Caco-2 (cell line): Measurements from ENCODE around the gene N4BP2. TPM values are rescaled to one million over a fixed set of nuclear protein-coding genes. Genes with fewer than 3 reads are reported as not detected.

Experiments used
- BruUV-seq: library from RNA; stranded (reverse); fragments of 400-500 nt; replicated peaks from 2 replicates; lab custom pipeline; 2021; lab: Mats Ljungman, UMichigan
- CTCF ChIA-PET: fragments of 300-600 bp; sonication (Branson Sonifier 250); formaldehyde crosslinking; loops from one replicate; lab custom pipeline; 2022; ENCODE audit warnings: antibody characterized with exemption; lab: Charles Lee
- POLR2A ChIA-PET: fragments of 300-600 bp; sonication (Branson Sonifier 250); formaldehyde crosslinking; loops from one replicate; lab custom pipeline; 2022; ENCODE audit warnings: antibody characterized with exemption; lab: Charles Lee
- DNase-seq, 2 experiments: peaks; one replicate each; pipeline versions ENCODE4 v3.0.0 to v3.0.0-alpha.2; 2020 to 2022
- H3K27me3 ChIP-seq: replicated peaks from 2 replicates; pipeline ENCODE4 v1.6.0; 2011; ENCODE audit warnings: low read length; ENCODE audit not compliant: control insufficient read depth, insufficient read depth
- H3K36me3 ChIP-seq: 2 replicates; pipeline ENCODE4 v1.5.1; 2011; ENCODE audit warnings: low read length; ENCODE audit not compliant: control insufficient read depth, insufficient read depth
- H3K4me1 ChIP-seq: fragments of 250-450 bp; sonication (Bioruptor Pico); 2 replicates; pipeline ENCODE4 v1.5.1; 2020; ENCODE audit warnings: mild to moderate bottlenecking
- H3K4me3 ChIP-seq: 2 replicates; pipeline ENCODE4 v1.5.1; 2011; ENCODE audit warnings: low read depth, mild to moderate bottlenecking, control low read depth, low read length
- H3K9me3 ChIP-seq: fragments of 250-450 bp; sonication (Bioruptor Pico); 2 replicates; pipeline ENCODE4 v1.5.1; 2020; ENCODE audit warnings: mild to moderate bottlenecking, moderate library complexity
- H3K27ac Mint-ChIP-seq: one replicate; pipeline ENCODE4 v1.8.0; 2022; ENCODE audit warnings: mixed read lengths; ENCODE audit not compliant: unreplicated experiment
- H3K27me3 Mint-ChIP-seq: one replicate; pipeline ENCODE4 v1.8.0; 2022; ENCODE audit warnings: mixed read lengths; ENCODE audit not compliant: insufficient read depth, unreplicated experiment
- H3K36me3 Mint-ChIP-seq: one replicate; pipeline ENCODE4 v1.8.0; 2022; ENCODE audit warnings: mild to moderate bottlenecking, mixed read lengths; ENCODE audit not compliant: insufficient read depth, unreplicated experiment
- H3K4me1 Mint-ChIP-seq: one replicate; pipeline ENCODE4 v1.8.0; 2022; ENCODE audit warnings: low read depth, mixed read lengths; ENCODE audit not compliant: unreplicated experiment
- H3K4me3 Mint-ChIP-seq: one replicate; pipeline ENCODE4 v1.8.0; 2022; ENCODE audit warnings: mild to moderate bottlenecking, moderate library complexity, mixed read lengths; ENCODE audit not compliant: unreplicated experiment
- H3K9me3 Mint-ChIP-seq: one replicate; pipeline ENCODE4 v1.8.0; 2022; ENCODE audit warnings: mixed read lengths; ENCODE audit not compliant: unreplicated experiment
- intact Hi-C: fragments of 100-400 bp; cut with micrococcal nuclease; formaldehyde crosslinking; loops from one replicate; pipeline ENCODE4 v1.10.0; 2022; ENCODE audit not compliant: unreplicated experiment
- total RNA-seq: library from RNA; stranded (reverse); gene quantifications from 2 replicates; pipeline ENCODE4 v1.2.3, GENCODE V29; 2022
- TF ChIP-seq, protein P1 (sequence below), 2 experiments: fragments of 200-600 bp in 1 of 2; IDR thresholded peaks; 1 replicate in 1 of 2; 2 replicates in 1 of 2; pipeline versions ENCODE4 v1.5.1 to v1.8.0; 2011 to 2022; ENCODE audit warnings: antibody characterized with exemption in 1 of 2, control low read depth in 1 of 2, inconsistent platforms in 1 of 2, low read depth in 1 of 2, low read length in 1 of 2, mild to moderate bottlenecking in 1 of 2, moderate library complexity in 1 of 2; ENCODE audit not compliant: insufficient read depth in 1 of 2, severe bottlenecking in 1 of 2, unreplicated experiment in 1 of 2

Gene N4BP2
- total RNA-seq, 1 experiment from 2014 or later: 28.7 TPM

DNA sequence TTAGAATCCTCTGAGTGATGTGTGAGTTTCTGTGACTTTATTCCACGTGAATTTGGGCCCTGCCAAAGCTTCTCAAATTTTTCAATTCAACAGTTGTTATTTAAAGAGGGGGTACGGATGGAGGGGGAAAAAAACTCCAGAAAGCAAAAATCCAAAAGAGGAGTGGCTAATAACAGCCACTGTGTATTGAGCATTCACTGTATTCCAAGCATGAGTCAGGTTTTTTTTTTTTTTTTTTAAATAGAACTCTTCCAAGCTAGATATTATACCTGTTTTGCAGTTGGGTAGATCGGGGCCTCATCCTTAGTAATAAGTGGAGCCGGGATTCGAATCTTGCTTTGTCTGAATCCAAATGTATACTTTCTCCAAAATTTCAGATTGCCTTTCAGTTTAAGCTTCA lies 133.8 kb downstream of the N4BP2 start:
- no peaks in the 10 kb centered on the region for H3K27me3 Mint-ChIP-seq
- TF ChIP-seq, protein P1, sequence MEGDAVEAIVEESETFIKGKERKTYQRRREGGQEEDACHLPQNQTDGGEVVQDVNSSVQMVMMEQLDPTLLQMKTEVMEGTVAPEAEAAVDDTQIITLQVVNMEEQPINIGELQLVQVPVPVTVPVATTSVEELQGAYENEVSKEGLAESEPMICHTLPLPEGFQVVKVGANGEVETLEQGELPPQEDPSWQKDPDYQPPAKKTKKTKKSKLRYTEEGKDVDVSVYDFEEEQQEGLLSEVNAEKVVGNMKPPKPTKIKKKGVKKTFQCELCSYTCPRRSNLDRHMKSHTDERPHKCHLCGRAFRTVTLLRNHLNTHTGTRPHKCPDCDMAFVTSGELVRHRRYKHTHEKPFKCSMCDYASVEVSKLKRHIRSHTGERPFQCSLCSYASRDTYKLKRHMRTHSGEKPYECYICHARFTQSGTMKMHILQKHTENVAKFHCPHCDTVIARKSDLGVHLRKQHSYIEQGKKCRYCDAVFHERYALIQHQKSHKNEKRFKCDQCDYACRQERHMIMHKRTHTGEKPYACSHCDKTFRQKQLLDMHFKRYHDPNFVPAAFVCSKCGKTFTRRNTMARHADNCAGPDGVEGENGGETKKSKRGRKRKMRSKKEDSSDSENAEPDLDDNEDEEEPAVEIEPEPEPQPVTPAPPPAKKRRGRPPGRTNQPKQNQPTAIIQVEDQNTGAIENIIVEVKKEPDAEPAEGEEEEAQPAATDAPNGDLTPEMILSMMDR (IDR thresholded peaks at IDR 0.05; ENCODE audit: insufficient read depth in 1 of 2, low read depth in 1 of 2, low read length in 1 of 2, severe bottlenecking in 1 of 2, unreplicated experiment in 1 of 2): no peak
- ChIA-PET POLR2A (no interaction called here), CTCF (no interaction called here)
- H3K4me1 Mint-ChIP-seq: peaks cover 16% of the 10 kb centered on the region
- Histone ChIP-seq H3K9me3 (no peaks in the 10 kb centered on the region), H3K36me3 (no peaks in the 10 kb centered on the region), H3K4me1 (peaks cover 19% of the 10 kb centered on the region), H3K27me3 (no peaks in the 10 kb centered on the region), H3K4me3 (no peak overlapping the region)
- H3K9me3 Mint-ChIP-seq: no peaks in the 10 kb centered on the region
- no peak overlapping the region for H3K27ac Mint-ChIP-seq
- no peak overlapping the region for H3K4me3 Mint-ChIP-seq
- no peaks in the 10 kb centered on the region for H3K36me3 Mint-ChIP-seq
- no TSS peak for BruUV-seq
- no peak for DNase-seq
- intact Hi-C loops: loop anchor here (5.0 kb wide), 1 partner anchor 117 kb away; no protein-coding TSS in a partner anchor

- H3K27ac Mint-ChIP-seq: no peak overlapping the region
- no peaks in the 10 kb centered on the region for H3K36me3 ChIP-seq
- intact Hi-C loops: loop anchor here (5.0 kb wide), 1 partner anchor 116 kb away; no protein-coding TSS in a partner anchor
- CTCF ChIA-PET: interaction anchor here (0.8 kb wide), 1 partner anchor 134 kb away, joined by 3 read pairs; no protein-coding TSS in a partner anchor
- H3K4me3 Mint-ChIP-seq: peak overlapping the region; percentile 46
- H3K9me3 ChIP-seq: no peaks in the 10 kb centered on the region
- H3K27me3 ChIP-seq: no peaks in the 10 kb centered on the region
- no peaks in the 10 kb centered on the region for H3K36me3 Mint-ChIP-seq
- H3K9me3 Mint-ChIP-seq: no peaks in the 10 kb centered on the region
- peaks cover 16% of the 10 kb centered on the region for H3K4me1 Mint-ChIP-seq
- H3K4me3 ChIP-seq: no peak overlapping the region
- no TSS peak for BruUV-seq
- peaks cover 19% of the 10 kb centered on the region for H3K4me1 ChIP-seq
- no peaks in the 10 kb centered on the region for H3K27me3 Mint-ChIP-seq
- POLR2A ChIA-PET: no interaction called here
- TF ChIP-seq, protein P1 (IDR thresholded peaks at IDR 0.05; ENCODE audit: insufficient read depth in 1 of 2, low read depth in 1 of 2, low read length in 1 of 2, severe bottlenecking in 1 of 2, unreplicated experiment in 1 of 2): no peak
- peak in 1 of 2 experiments; percentile 56 for DNase-seq
These were observed 134.5 kb downstream of the N4BP2 start for GRCh38 chr4:40190880-40191815.

GRCh38 chr4:40192114-40193015 lies 135.7 kb downstream of the N4BP2 start:
- Histone ChIP-seq H3K9me3 (no peaks in the 10 kb centered on the region), H3K4me3 (no peak overlapping the region), H3K4me1 (peaks cover 19% of the 10 kb centered on the region), H3K27me3 (no peaks in the 10 kb centered on the region), H3K36me3 (no peaks in the 10 kb centered on the region)
- DNase-seq: no peak
- BruUV-seq: no TSS peak
- POLR2A ChIA-PET: no interaction called here
- Mint-ChIP-seq H3K4me3 (no peak overlapping the region), H3K4me1 (peaks cover 16% of the 10 kb centered on the region), H3K27ac (no peak overlapping the region), H3K9me3 (no peaks in the 10 kb centered on the region), H3K27me3 (no peaks in the 10 kb centered on the region), H3K36me3 (no peaks in the 10 kb centered on the region)
- TF ChIP-seq, protein P1 (IDR thresholded peaks at IDR 0.05; ENCODE audit: insufficient read depth in 1 of 2, low read depth in 1 of 2, low read length in 1 of 2, severe bottlenecking in 1 of 2, unreplicated experiment in 1 of 2): no peak
- intact Hi-C loops: loop anchor here (5.0 kb wide), 1 partner anchor 115 kb away; no protein-coding TSS in a partner anchor
- CTCF ChIA-PET: no interaction called here
